HEK293 (cell line): Measurements from ENCODE around the gene C3orf49.

Source experiments
- CTCF ChIA-PET: fragments of 350-600 bp; formaldehyde crosslinking; extraction: SDS; loops from one replicate; lab custom pipeline; 2021; ENCODE audit warnings: antibody characterized with exemption; lab: Yijun Ruan, JAX
- POLR2A ChIA-PET: fragments of 300-600 bp; formaldehyde crosslinking; extraction: SDS; loops from one replicate; lab custom pipeline; 2020; ENCODE audit warnings: antibody characterized with exemption, inconsistent platforms; lab: Yijun Ruan, JAX
- H3K27ac ChIP-seq: fragments of 200-500 bp; sonication (Bioruptor generic); 2 replicates; pipeline ENCODE4 v1.5.1; 2014; ENCODE audit warnings: low read depth, low read length, control low read depth, inconsistent platforms; ENCODE audit errors: extremely low read depth
- H3K36me3 ChIP-seq, 2 experiments: fragments of 200-500 bp in 1 of 2; sonication (Bioruptor generic) in 1 of 2; 1 replicate in 1 of 2; 2 replicates in 1 of 2; pipeline ENCODE4 v1.5.1; 2014 to 2017; ENCODE audit warnings: inconsistent platforms in 2 of 2, low read length in 2 of 2; ENCODE audit not compliant: control insufficient read depth in 2 of 2, insufficient read depth in 1 of 2
- H3K4me1 ChIP-seq: fragments of 200-500 bp; sonication (Bioruptor generic); 2 replicates; pipeline ENCODE4 v1.5.1; 2014; ENCODE audit warnings: mild to moderate bottlenecking, low read length, inconsistent platforms; ENCODE audit not compliant: control insufficient read depth, insufficient read depth
- H3K4me3 ChIP-seq: 2 replicates; pipeline ENCODE4 v1.5.1; 2011; ENCODE audit warnings: low read depth, mild to moderate bottlenecking, control low read depth, low read length, moderate library complexity
- H3K9me3 ChIP-seq: fragments of 200-500 bp; sonication (Bioruptor generic); 2 replicates; pipeline ENCODE4 v1.5.1; 2014; ENCODE audit warnings: low read depth, low read length, inconsistent platforms; ENCODE audit not compliant: control insufficient read depth, insufficient read depth
- GLIS1 ChIP-seq: fragments of 450-650 bp; formaldehyde crosslinking; IDR thresholded peaks from 2 replicates; pipeline ENCODE4 v1.5.1; 2016; ENCODE audit warnings: missing biosample characterization, missing genetic modification characterization
- KLF8 ChIP-seq: fragments of 450-650 bp; formaldehyde crosslinking; IDR thresholded peaks from 2 replicates; pipeline ENCODE4 v1.5.1; 2016; ENCODE audit warnings: missing biosample characterization, missing genetic modification characterization
- REPIN1 ChIP-seq: fragments of 450-650 bp; formaldehyde crosslinking; IDR thresholded peaks from 2 replicates; pipeline ENCODE4 v1.5.1; 2017; ENCODE audit warnings: missing biosample characterization, missing genetic modification characterization, low read depth
- SETDB1 ChIP-seq: IDR thresholded peaks from one replicate; pipeline ENCODE4 v1.6.1; 2017; ENCODE audit warnings: mild to moderate bottlenecking, low read length, moderate library complexity, mixed read lengths; ENCODE audit not compliant: insufficient read length
- YY1 ChIP-seq: fragments of 450-650 bp; formaldehyde crosslinking; IDR thresholded peaks from 2 replicates; pipeline ENCODE4 v1.5.1; 2018; ENCODE audit warnings: missing biosample characterization, missing genetic modification characterization
- ZBTB17 ChIP-seq: fragments of 450-650 bp; formaldehyde crosslinking; IDR thresholded peaks from 2 replicates; pipeline ENCODE4 v1.5.1; 2016; ENCODE audit warnings: missing biosample characterization, missing genetic modification characterization
- ZBTB8A ChIP-seq: fragments of 450-650 bp; formaldehyde crosslinking; IDR thresholded peaks from 2 replicates; pipeline ENCODE4 v1.5.1; 2016; ENCODE audit warnings: missing biosample characterization, missing genetic modification characterization
- ZNF223 ChIP-seq: fragments of 450-650 bp; formaldehyde crosslinking; IDR thresholded peaks from 2 replicates; pipeline ENCODE4 v1.5.1; 2016; ENCODE audit warnings: missing biosample characterization, missing genetic modification characterization
- ZNF549 ChIP-seq: fragments of 450-650 bp; IDR thresholded peaks from 2 replicates; pipeline ENCODE4 v1.5.1; 2018; ENCODE audit warnings: missing biosample characterization, missing genetic modification characterization, mild to moderate bottlenecking, inconsistent platforms, moderate library complexity
- ZNF610 ChIP-seq: fragments of 450-650 bp; formaldehyde crosslinking; IDR thresholded peaks from 2 replicates; pipeline ENCODE4 v1.5.1; 2016; ENCODE audit warnings: missing biosample characterization, missing genetic modification characterization, borderline replicate concordance
- ZNF660 ChIP-seq: fragments of 450-650 bp; IDR thresholded peaks from 2 replicates; pipeline ENCODE4 v1.5.1; 2018; ENCODE audit warnings: missing biosample characterization, mild to moderate bottlenecking, missing genetic modification characterization
- ZNF768 ChIP-seq: fragments of 450-650 bp; formaldehyde crosslinking; IDR thresholded peaks from 2 replicates; pipeline ENCODE4 v1.5.1; 2018; ENCODE audit warnings: missing biosample characterization, mild to moderate bottlenecking, missing genetic modification characterization
- ZSCAN23 ChIP-seq: fragments of 450-650 bp; formaldehyde crosslinking; IDR thresholded peaks from 2 replicates; pipeline ENCODE4 v1.5.1; 2016; ENCODE audit warnings: missing biosample characterization, missing genetic modification characterization
- TF ChIP-seq, protein P1 (sequence below): fragments of 450-650 bp; formaldehyde crosslinking; IDR thresholded peaks from 2 replicates; pipeline ENCODE4 v1.5.1; 2016; ENCODE audit warnings: missing biosample characterization, missing genetic modification characterization
- TF ChIP-seq, protein P2 (sequence below): fragments of 450-650 bp; formaldehyde crosslinking; IDR thresholded peaks from 2 replicates; pipeline ENCODE4 v1.5.1; 2016; ENCODE audit warnings: missing biosample characterization, missing genetic modification characterization
- TF ChIP-seq, protein P3 (sequence below): fragments of 450-650 bp; formaldehyde crosslinking; IDR thresholded peaks from 2 replicates; pipeline ENCODE4 v1.5.1; 2016; ENCODE audit warnings: missing biosample characterization, missing genetic modification characterization, borderline replicate concordance
- TF ChIP-seq, protein P4 (sequence below): fragments of 450-650 bp; formaldehyde crosslinking; IDR thresholded peaks from 2 replicates; pipeline ENCODE4 v1.5.1; 2016; ENCODE audit warnings: missing biosample characterization, missing genetic modification characterization
- TF ChIP-seq, protein P5 (sequence below): fragments of 450-650 bp; formaldehyde crosslinking; optimal IDR thresholded peaks from 2 replicates; pipeline ENCODE3; 2016; ENCODE audit warnings: missing biosample characterization, mild to moderate bottlenecking, missing genetic modification characterization

C3orf49 gene

DNA sequence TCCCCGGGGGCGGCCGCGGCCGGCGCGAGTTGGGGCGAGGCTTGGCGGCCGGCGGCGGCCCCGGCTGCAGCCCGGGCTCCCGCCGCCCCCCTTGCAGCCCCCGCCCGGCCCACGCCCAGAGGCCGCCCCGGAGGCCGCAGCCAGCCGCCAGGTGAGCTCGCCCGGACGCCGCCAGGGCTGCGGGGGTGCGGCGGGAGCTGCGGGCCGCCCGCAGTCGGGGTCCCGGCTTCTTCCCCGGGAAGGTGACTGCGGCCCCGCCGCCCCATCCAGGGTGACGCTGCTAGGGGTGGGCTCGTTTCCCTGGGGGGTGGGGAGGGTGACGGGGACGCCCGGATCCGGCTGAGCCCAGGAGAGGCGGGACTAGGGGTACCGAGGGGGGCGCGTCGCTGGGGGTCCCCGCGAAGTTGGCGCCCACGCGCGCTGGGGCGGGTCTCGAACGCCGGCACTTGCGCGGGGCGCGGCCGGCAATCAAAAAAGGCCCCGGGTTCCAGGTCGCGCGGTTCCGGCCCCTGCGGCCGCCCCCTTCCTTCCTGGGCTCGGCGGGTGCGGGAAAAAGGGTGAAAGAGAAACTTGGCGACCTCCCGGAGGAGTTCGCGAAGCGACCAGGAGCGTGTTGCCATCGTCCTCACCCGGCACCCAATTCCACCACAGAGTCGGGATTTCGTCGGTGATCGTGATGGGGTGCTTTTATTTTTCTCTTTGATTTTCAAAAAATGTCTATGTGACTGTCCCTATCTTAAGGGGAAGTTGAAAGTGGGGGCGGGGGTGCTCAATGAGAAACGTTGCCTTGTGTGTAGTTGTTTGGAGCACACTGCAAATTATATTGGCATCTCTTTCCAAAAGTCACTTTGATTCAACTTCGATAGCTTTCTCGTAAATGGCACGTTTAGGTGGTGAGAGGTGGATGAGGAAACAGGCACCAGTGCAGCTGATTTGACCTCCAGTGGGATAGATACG is 45.2 kb downstream of the C3orf49 start (continued):
- TF ChIP-seq, protein P1, sequence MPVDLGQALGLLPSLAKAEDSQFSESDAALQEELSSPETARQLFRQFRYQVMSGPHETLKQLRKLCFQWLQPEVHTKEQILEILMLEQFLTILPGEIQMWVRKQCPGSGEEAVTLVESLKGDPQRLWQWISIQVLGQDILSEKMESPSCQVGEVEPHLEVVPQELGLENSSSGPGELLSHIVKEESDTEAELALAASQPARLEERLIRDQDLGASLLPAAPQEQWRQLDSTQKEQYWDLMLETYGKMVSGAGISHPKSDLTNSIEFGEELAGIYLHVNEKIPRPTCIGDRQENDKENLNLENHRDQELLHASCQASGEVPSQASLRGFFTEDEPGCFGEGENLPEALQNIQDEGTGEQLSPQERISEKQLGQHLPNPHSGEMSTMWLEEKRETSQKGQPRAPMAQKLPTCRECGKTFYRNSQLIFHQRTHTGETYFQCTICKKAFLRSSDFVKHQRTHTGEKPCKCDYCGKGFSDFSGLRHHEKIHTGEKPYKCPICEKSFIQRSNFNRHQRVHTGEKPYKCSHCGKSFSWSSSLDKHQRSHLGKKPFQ (tag by site-specific recombination): no peak
- TF ChIP-seq ZBTB17 (tag by site-specific recombination): 0 out of 2 replicates have a peak, but pooled peaks have one; percentile 21

DNA sequence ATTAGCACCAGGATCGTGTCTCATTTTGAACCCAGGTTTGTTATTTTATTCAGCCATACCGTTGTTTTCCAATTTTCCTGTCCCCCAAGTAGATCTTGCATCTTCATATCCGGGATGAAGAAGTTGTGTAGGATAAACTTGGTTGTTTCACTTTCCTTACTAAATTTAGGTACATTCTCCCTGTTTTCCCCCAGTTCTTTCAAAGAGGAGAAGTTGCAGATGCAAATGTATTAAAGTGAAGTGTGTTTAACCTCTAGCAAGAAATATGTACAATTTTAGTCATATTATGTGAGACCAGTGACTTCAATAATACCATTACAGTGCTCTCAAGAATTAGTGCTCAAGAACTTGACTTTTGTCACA is 45.8 kb downstream of the C3orf49 start:
- Histone ChIP-seq H3K27ac (no peak overlapping the region), H3K4me1 (no peaks in the 10 kb centered on the region; the same call in 1 of the 2 replicates), H3K36me3 (peaks cover 0 to 4% of the 10 kb centered on the region in 2 experiments; a peak in 1 of 3 replicates), H3K4me3 (peak overlapping the region; percentile 96), H3K9me3 (no peaks in the 10 kb centered on the region)
- ChIA-PET POLR2A (no interaction called here), CTCF (interaction anchor here (0.6 kb wide), 1 partner anchor 12 kb away, joined by 3 read pairs; no protein-coding TSS in a partner anchor)
- TF ChIP-seq YY1 (tag by site-specific recombination) (no peak), REPIN1 (no peak), ZNF768 (no peak)
- TF ChIP-seq, protein P2, sequence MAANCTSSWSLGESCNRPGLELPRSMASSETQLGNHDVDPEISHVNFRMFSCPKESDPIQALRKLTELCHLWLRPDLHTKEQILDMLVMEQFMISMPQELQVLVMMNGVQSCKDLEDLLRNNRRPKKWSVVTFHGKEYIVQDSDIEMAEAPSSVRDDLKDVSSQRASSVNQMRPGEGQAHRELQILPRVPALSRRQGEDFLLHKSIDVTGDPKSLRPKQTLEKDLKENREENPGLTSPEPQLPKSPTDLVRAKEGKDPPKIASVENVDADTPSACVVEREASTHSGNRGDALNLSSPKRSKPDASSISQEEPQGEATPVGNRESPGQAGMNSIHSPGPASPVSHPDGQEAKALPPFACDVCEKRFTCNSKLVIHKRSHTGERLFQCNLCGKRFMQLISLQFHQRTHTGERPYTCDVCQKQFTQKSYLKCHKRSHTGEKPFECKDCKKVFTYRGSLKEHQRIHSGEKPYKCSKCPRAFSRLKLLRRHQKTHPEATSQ (tag by site-specific recombination): no peak

DNA sequence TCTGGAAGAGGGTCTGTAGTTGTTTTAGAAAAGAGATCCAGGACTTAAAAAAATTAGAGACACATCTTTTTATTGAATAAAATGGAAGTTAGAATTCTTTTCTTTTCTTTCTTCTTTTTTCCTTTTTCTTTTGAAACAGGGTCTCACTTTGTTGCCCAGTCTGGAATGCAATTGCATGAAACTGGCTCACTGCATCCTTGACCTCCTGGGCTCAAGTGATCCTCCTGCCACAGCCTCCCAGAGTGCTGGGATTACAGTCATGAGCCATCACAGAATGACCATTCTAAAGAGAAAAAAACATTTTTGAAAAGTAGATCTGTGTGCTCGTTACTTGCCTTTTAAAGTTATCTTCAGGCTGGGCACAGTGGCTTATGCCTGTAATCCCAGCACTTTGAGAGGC is 48.1 kb downstream of the C3orf49 start:
- ChIA-PET CTCF (no interaction called here), POLR2A (no interaction called here)
- H3K4me1 ChIP-seq: no peaks in the 10 kb centered on the region; the same call in 1 of the 2 replicates
- H3K27ac ChIP-seq: no peak overlapping the region
- H3K36me3 ChIP-seq: peaks cover 0 to 4% of the 10 kb centered on the region in 2 experiments; a peak in 1 of 3 replicates
- no peak overlapping the region for H3K4me3 ChIP-seq
- H3K9me3 ChIP-seq: no peaks in the 10 kb centered on the region
- no peak for TF ChIP-seq SETDB1
- no peak for TF ChIP-seq KLF8
- TF ChIP-seq GLIS1 (tag by site-specific recombination): no peak
- TF ChIP-seq ZSCAN23 (tag by site-specific recombination): no peak
- TF ChIP-seq ZNF610 (tag by site-specific recombination): no peak
- no peak for TF ChIP-seq ZNF660 (tag by site-specific recombination)
- TF ChIP-seq ZNF549 (tag by site-specific recombination): no peak
- TF ChIP-seq, protein P3, sequence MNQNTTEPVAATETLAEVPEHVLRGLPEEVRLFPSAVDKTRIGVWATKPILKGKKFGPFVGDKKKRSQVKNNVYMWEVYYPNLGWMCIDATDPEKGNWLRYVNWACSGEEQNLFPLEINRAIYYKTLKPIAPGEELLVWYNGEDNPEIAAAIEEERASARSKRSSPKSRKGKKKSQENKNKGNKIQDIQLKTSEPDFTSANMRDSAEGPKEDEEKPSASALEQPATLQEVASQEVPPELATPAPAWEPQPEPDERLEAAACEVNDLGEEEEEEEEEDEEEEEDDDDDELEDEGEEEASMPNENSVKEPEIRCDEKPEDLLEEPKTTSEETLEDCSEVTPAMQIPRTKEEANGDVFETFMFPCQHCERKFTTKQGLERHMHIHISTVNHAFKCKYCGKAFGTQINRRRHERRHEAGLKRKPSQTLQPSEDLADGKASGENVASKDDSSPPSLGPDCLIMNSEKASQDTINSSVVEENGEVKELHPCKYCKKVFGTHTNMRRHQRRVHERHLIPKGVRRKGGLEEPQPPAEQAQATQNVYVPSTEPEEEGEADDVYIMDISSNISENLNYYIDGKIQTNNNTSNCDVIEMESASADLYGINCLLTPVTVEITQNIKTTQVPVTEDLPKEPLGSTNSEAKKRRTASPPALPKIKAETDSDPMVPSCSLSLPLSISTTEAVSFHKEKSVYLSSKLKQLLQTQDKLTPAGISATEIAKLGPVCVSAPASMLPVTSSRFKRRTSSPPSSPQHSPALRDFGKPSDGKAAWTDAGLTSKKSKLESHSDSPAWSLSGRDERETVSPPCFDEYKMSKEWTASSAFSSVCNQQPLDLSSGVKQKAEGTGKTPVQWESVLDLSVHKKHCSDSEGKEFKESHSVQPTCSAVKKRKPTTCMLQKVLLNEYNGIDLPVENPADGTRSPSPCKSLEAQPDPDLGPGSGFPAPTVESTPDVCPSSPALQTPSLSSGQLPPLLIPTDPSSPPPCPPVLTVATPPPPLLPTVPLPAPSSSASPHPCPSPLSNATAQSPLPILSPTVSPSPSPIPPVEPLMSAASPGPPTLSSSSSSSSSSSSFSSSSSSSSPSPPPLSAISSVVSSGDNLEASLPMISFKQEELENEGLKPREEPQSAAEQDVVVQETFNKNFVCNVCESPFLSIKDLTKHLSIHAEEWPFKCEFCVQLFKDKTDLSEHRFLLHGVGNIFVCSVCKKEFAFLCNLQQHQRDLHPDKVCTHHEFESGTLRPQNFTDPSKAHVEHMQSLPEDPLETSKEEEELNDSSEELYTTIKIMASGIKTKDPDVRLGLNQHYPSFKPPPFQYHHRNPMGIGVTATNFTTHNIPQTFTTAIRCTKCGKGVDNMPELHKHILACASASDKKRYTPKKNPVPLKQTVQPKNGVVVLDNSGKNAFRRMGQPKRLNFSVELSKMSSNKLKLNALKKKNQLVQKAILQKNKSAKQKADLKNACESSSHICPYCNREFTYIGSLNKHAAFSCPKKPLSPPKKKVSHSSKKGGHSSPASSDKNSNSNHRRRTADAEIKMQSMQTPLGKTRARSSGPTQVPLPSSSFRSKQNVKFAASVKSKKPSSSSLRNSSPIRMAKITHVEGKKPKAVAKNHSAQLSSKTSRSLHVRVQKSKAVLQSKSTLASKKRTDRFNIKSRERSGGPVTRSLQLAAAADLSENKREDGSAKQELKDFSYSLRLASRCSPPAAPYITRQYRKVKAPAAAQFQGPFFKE: no peak
- TF ChIP-seq, protein P4, sequence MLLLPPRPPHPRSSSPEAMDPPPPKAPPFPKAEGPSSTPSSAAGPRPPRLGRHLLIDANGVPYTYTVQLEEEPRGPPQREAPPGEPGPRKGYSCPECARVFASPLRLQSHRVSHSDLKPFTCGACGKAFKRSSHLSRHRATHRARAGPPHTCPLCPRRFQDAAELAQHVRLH (tag by site-specific recombination): no peak
- no peak for TF ChIP-seq ZNF223 (tag by site-specific recombination)
- TF ChIP-seq ZBTB8A (tag by site-specific recombination): no peak
- TF ChIP-seq, protein P5, sequence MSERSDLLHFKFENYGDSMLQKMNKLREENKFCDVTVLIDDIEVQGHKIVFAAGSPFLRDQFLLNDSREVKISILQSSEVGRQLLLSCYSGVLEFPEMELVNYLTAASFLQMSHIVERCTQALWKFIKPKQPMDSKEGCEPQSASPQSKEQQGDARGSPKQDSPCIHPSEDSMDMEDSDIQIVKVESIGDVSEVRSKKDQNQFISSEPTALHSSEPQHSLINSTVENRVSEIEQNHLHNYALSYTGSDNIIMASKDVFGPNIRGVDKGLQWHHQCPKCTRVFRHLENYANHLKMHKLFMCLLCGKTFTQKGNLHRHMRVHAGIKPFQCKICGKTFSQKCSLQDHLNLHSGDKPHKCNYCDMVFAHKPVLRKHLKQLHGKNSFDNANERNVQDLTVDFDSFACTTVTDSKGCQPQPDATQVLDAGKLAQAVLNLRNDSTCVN: no peak
